Spleen (tissue), 7 donors: Measurements from ENCODE around the gene CXCL6.

ENCODE experiments used
- CTCF ChIP-seq, 11 experiments: fragments of 200-600 bp in 7 of 11; fragments of 450-650 bp in 4 of 11; sonication (generic) in 4 of 11; IDR thresholded peaks in 8 of 11; conservative IDR thresholded peaks in 3 of 11; 1 replicate in 7 of 11; 2 replicates in 4 of 11; pipeline versions ENCODE4 v1.4.0 to v1.8.0; 2016 to 2021; ENCODE audit warnings: antibody characterized with exemption in 11 of 11, inconsistent platforms in 4 of 11, mild to moderate bottlenecking in 1 of 11
- POLR2A ChIP-seq, 3 donors: fragments of 450-650 bp; IDR thresholded peaks; one replicate each; pipeline ENCODE4 v1.5.1; 2017; ENCODE audit warnings: antibody characterized with exemption in 3 of 3, mild to moderate bottlenecking in 1 of 3
- POLR2AphosphoS5 ChIP-seq, 3 donors: sonication (generic); formaldehyde crosslinking; IDR thresholded peaks; one replicate each; pipeline ENCODE4 v1.5.1; 2017; ENCODE audit warnings: antibody characterized with exemption in 3 of 3
- donor health status: DM: no; HTN: no; CAD: no; lungs with moderate emphysema.
- donor health status: DM: no; HTN: no; CAD: no.
- donor health status: DM: no; HTN: no; CAD: no.

GRCh38 chr4:73866246-73866645, 29.8 kb downstream of the CXCL6 start:
- no peak for TF ChIP-seq CTCF (IDR thresholded peaks at IDR 0.05 in 8 of 11, conservative IDR thresholded peaks at IDR 0.05 in 3 of 11)
- TF ChIP-seq POLR2A (IDR thresholded peaks at IDR 0.05), result no peak
- no peak for TF ChIP-seq POLR2AphosphoS5 (IDR thresholded peaks at IDR 0.05)
